WERI-Rb-1 (cell line): Measurements from ENCODE around the gene INTS11.

Source experiments
- DNase-seq: peaks from one replicate; pipeline ENCODE4 v3.0.0-alpha.2; 2020
- H3K27ac ChIP-seq: fragments of 250-450 bp; sonication (Bioruptor Pico); 2 replicates; pipeline ENCODE4 v1.5.1; 2020; ENCODE audit warnings: mild to moderate bottlenecking, moderate library complexity
- H3K27me3 ChIP-seq: fragments of 250-450 bp; sonication (Bioruptor Pico); 2 replicates; pipeline ENCODE4 v1.5.1; 2021; ENCODE audit warnings: mild to moderate bottlenecking, low read depth, moderate library complexity; ENCODE audit not compliant: insufficient read depth, severe bottlenecking
- H3K36me3 ChIP-seq: fragments of 250-450 bp; sonication (Bioruptor Pico); 2 replicates; pipeline ENCODE4 v1.5.1; 2020; ENCODE audit warnings: mild to moderate bottlenecking, moderate library complexity
- H3K4me3 ChIP-seq: 2 replicates; pipeline ENCODE4 v1.5.1; 2011; ENCODE audit warnings: low read depth, mild to moderate bottlenecking, control low read depth, low read length
- H3K9me3 ChIP-seq: fragments of 250-450 bp; sonication (Bioruptor Pico); 2 replicates; pipeline ENCODE4 v1.5.1; 2021; ENCODE audit warnings: mild to moderate bottlenecking, moderate library complexity; ENCODE audit not compliant: severe bottlenecking
- TF ChIP-seq, protein P1 (sequence below): IDR thresholded peaks from 2 replicates; pipeline ENCODE4 v1.5.1; 2011; ENCODE audit warnings: low read depth, mild to moderate bottlenecking, control low read depth, inconsistent platforms, low read length

Gene INTS11

DNA sequence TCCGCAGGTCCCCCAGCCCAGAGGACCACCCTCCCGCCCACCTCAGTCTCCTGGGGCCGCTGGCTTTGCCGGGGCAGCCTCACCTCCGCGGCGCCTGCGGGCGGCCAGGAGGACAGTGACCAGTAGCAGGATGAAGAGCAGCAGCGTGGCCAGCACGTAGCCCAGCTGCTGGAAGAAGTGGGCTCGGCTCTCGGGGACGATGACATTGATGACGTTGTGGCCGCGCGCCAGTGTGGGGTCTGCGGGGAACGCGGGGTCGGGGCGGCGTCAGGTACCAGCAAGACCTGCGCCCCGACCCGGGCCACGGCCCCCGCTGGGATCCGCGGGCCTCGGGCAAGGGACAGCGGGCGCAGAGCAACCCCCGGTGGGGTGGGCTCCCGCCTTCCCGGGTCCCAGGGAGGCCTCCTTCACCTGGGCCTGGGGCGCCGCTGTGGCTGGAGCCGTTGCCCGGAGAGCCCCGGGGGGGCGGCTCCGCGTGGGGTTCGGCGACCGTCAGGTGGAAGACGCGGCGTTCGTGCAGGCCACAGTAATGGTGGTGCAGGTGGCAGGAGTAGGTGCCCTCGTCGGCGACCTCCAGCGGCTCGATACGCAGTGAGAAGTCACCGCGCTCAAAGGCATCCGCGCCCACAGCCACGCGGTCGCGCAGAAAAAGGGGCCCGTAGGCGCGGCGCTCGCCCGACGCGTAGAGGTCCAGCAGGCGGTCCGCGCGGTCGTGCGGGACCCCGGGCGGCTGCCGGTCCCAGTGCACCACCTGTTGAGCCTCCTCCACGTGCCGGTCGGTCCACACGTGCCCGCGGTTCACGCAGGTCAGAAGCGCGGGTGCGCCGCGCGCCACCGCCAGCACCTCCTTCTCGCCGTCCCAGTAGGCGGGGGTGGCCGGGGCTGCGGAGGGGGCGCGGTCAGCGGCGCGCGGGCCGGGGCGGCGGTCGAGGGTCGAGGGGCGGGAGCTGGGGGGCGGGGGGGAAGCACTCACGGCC lies 30.1 kb upstream of the INTS11 start:
- peak overlapping the region; percentile 73 for H3K27ac ChIP-seq
- H3K27me3 ChIP-seq = no peaks in the 10 kb centered on the region
- peaks cover 31% of the 10 kb centered on the region for H3K36me3 ChIP-seq
- no peaks in the 10 kb centered on the region for H3K9me3 ChIP-seq
- DNase-seq = no peak
- TF ChIP-seq, protein P1, sequence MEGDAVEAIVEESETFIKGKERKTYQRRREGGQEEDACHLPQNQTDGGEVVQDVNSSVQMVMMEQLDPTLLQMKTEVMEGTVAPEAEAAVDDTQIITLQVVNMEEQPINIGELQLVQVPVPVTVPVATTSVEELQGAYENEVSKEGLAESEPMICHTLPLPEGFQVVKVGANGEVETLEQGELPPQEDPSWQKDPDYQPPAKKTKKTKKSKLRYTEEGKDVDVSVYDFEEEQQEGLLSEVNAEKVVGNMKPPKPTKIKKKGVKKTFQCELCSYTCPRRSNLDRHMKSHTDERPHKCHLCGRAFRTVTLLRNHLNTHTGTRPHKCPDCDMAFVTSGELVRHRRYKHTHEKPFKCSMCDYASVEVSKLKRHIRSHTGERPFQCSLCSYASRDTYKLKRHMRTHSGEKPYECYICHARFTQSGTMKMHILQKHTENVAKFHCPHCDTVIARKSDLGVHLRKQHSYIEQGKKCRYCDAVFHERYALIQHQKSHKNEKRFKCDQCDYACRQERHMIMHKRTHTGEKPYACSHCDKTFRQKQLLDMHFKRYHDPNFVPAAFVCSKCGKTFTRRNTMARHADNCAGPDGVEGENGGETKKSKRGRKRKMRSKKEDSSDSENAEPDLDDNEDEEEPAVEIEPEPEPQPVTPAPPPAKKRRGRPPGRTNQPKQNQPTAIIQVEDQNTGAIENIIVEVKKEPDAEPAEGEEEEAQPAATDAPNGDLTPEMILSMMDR = no peak
- H3K4me3 ChIP-seq = no peak overlapping the region

DNA sequence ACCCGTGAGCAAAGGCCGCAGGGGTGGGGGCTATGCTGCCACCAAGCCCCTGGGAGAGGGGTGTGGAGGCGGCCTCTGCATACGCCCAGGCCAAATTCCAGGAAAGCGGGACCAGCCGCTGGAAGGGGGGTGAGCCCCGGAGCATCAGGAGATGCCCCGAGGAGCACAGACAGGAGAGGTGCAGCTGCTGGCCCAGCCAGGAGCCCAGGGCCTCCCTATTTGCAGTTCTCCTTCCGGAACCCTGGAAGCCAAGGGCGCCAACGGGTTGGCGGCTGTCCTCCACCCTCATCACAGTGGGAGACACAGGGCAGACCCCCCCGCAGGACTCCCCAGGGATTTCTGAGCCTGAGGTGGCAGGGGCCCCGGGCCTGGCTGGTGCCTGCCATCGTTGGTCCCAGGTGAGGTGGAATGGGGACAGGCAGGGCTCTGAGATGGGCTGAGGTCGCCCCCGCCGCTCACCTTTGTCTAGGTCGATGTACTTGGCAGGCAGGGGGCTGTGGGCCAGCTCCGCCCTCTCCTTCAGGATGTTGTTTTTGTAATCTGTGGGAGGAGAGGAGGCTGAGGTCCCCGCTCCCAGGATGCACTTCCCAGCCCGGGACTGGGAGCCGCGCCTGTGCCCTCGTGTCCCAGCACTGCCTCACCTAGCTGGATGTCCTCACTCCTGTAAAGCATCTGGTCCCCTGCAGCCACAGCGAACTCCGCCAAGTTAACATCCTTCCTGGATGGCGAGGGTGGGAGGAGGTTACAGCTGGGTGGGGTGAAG lies 29.1 kb upstream of the INTS11 start:
- Histone ChIP-seq H3K27ac (peak overlapping the region; percentile 73), H3K9me3 (no peaks in the 10 kb centered on the region), H3K4me3 (no peak overlapping the region), H3K36me3 (peaks cover 31% of the 10 kb centered on the region), H3K27me3 (no peaks in the 10 kb centered on the region)
- TF ChIP-seq, protein P1 = no peak
- no peak for DNase-seq

DNA sequence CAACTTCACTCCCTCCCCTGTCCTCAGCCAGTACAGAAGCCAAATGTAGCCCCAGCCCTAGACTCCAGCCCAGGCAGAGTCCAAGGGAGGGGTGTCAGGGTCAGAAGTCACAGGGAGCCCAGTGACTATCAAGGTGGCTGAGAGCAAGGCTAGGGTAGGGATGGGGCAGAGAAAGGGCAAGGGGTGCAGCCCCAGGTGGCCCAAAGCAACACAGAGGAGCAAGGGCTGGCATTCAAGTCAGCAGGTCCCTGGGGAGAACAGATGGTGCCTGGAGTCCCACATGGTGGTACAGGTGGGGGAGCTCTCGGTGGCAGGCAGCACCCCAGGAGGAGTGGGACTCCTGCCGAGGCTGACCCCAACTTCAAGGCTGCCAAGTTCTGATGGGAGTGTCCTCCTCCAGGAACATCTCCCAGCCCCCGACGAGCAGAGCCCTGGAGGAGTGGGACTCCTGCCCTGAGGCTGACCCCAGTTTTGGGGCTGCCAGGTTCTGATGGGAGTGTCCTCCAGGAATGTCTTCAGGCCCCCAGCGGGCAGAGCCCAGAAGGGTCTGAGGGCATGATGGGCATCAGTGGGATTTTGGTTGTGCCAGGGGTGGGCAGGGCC lies 28.4 kb upstream of the INTS11 start:
- TF ChIP-seq, protein P1 = no peak
- H3K27ac ChIP-seq = peak overlapping the region; percentile 73
- H3K4me3 ChIP-seq = no peak overlapping the region
- H3K9me3 ChIP-seq = no peaks in the 10 kb centered on the region
- DNase-seq = no peak
- H3K27me3 ChIP-seq = no peaks in the 10 kb centered on the region
- peaks cover 31% of the 10 kb centered on the region for H3K36me3 ChIP-seq

DNA sequence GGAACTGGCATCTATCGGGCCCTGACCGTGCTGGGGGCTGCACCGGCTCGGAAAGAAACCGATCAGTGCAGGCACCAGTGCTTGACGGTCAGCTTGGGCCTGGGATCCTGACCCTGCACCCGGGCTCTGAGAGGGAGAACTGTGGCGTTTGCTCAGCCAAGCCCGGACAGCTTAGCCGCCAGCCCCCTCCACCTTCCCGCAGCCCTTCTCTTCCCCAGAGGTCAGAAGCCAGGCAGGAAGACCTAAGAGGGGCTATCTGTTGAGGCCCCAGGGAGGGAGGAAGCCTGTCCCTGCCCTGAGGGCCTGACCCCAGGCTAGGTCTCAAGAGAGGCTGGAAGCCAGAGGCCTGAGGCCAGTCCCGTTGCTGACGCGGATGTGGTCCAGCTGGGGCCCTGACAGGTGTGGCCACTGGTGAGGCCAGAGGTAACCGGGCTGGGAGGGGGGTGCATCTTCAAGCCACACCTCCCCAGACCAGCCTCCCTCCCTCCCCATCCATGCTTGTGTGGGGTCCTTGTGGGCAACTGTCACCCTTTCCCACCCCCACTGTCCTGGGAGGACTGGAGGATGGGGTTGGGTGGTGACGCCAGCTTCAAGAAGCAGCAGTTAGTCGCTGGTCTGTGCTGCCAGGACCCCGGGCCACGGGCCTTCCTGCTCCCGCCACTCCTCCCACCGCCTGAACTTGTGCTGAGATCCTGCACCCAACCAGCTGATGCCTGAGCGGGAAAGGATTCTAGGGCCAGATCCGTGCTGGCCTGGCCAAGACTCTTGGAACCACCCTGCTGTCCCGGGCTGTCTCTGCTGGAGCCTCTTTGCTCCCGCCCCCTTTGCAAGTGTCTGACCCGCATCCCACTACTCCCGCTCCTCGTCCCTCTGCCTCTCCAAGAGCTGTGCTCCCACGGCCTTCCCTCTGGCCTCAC lies 27.3 kb upstream of the INTS11 start:
- peak overlapping the region; percentile 73 for H3K27ac ChIP-seq
- no peaks in the 10 kb centered on the region for H3K27me3 ChIP-seq
- peak; percentile 70 for DNase-seq
- H3K9me3 ChIP-seq = no peaks in the 10 kb centered on the region
- no peak overlapping the region for H3K4me3 ChIP-seq
- TF ChIP-seq, protein P1 = no peak
- H3K36me3 ChIP-seq = peaks cover 36% of the 10 kb centered on the region
